Measurements from ENCODE around the gene BPTF.

DNA sequence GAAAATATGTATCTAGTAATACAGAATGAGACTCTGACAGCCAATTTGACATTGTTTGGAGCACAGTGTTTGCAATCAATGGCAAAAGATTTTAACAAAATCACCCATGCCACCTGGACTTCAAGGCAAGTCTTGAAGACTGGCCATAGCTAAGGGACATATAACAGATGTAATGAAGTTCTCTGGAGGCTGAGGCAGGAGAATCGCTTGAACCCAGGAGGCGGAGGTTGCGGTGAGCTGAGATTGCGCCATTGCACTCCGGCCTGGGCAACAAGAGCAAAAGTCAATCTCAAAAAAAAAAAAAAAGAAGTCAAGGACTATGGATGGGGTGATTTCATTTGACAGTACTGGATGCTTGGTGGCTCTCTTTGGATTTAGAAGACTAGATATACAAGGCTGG lies 5.6 kb upstream of the BPTF start:
- no peak for TF ChIP-seq EZH2 (IDR thresholded peaks at IDR 0.05; ENCODE audit: borderline replicate concordance, low read length)
- no peak for TF ChIP-seq CTCF (conservative IDR thresholded peaks at IDR 0.05 in 1 of 2, IDR thresholded peaks at IDR 0.05 in 1 of 2; ENCODE audit: extremely low read depth in 1 of 2, insufficient read depth in 1 of 2, low read depth in 1 of 2, low read length in 2 of 2)
